ENCODE measurements around the gene LTBP1.

Gene LTBP1

DNA sequence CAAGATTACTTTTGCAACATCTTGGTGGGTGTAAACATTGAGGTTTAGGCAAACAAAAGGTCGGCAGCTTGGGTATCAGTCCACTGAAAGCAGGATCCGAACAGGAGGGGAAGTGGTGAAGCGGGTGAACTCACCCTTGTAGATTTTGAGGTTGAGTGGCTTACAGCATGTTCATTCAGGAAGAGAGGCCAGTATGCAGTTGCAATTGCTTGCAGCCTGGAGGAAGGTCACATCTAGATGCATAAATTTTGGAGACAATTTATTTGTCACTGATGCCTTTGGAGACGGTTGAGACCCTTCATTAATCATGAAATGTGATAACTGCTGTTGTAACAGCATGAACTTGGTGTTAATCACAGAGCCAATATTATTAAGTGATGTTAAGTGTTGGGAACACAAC lies 131.1 kb downstream of the LTBP1 start:
- DNase-seq (ENCODE audit: low read depth, low spot score): no peak

DNA sequence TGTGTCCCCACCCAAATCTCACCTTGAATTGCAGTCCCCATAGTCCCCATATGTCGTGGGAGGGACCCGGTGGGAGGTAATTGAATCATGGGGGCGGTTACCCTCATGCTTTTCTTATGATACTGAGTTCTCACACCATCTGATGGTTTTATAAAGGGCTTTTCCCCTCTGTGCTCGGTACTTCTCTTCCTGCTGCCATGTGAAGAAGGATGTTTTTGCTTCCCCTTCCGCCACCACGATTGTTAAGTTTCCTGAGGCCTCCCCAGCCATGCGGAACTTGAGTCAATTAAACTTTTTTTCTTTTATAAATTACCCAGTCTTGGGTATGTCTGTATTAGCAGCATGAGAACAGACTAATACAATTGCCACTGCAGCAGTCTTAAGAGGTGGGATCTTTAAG lies 134.9 kb downstream of the LTBP1 start:
- no peak for DNase-seq (ENCODE audit: low read depth, low spot score)

GRCh38 chr2:33083699-33084387 lies 137.1 kb downstream of the LTBP1 start:
- DNase-seq (ENCODE audit: low read depth, low spot score): no peak

- DNase-seq (ENCODE audit: low read depth, low spot score): no peak
Measured at GRCh38 chr2:33084433-33084832, 137.7 kb downstream of the LTBP1 start.

DNA sequence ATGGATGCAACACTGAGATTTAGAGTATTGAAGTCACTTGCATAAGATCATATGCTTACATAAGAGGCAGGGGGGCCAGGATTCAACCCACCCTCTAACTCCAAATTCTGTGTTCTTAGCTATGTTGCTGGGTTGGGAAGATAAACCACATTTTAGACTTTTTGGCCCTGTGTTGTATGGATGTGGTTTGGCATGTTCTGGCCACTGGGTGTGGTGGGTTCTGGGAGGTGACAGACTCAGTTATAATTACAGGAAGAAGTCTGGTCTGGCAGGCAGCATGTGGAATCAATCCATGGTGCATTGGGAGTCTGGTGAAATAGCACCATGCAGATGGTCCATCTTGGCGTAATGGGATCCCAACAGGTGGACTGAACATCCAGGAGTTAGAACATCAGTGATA lies 138.9 kb downstream of the LTBP1 start:
- no peak for DNase-seq (ENCODE audit: low read depth, low spot score)

DNA sequence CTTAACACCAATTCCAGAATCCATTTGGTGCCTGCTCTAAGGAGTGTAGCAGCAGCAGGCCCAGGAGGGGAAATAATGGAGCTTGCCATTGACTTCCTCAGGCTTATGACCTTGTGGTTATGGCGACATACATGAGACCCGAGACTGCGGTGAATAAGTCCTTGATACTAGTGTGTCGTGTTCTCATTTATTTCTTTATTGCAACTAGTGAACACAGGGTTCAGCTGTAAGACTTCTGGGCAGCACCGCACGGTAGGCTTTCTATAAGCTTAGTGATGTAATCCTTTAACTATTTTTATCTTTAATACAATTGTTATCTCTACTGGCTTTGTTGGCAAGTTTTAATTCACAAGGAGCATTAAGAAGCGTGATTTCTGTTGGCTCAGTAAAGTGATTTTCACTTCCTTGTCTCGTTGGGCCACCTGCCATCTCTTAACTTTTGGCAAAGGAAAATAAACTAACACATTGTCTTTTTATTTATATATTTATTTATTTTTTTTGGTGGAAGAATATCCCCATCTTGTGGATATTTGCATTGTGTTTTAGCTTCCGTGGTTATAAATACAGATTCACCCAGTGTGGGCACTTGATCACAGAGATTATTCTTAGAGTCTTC lies 139.8 kb downstream of the LTBP1 start:
- no peak for DNase-seq (ENCODE audit: low read depth, low spot score)

GRCh38 chr2:33090553-33091134 lies 143.9 kb downstream of the LTBP1 start:
- no peak for DNase-seq (ENCODE audit: low read depth, low spot score)

GRCh38 chr2:33091541-33092123 lies 144.9 kb downstream of the LTBP1 start:
- no peak for DNase-seq (ENCODE audit: low read depth, low spot score)

- DNase-seq (ENCODE audit: low read depth, low spot score): no peak
Measured at GRCh38 chr2:33093283-33093993, 146.7 kb downstream of the LTBP1 start.

DNA sequence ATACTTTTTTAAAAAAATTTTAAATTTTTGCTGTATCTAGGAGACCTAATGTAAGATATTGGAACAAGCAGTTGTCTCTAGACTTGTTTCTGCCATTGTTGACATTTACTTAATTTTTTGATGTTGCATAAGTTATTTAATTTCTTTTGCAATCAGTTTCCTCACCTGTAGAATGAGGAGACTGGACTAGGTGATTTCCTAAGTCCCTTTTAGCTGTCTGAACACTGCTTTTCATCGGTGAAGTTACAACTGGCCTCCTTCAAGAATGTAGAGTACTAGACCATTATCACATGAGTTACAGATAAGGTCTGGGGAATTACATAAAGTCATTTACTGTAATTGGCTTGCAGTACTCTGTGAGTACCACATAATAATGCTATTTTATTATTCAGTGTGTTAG lies 147.6 kb downstream of the LTBP1 start:
- DNase-seq (ENCODE audit: low read depth, low spot score): no peak

DNA sequence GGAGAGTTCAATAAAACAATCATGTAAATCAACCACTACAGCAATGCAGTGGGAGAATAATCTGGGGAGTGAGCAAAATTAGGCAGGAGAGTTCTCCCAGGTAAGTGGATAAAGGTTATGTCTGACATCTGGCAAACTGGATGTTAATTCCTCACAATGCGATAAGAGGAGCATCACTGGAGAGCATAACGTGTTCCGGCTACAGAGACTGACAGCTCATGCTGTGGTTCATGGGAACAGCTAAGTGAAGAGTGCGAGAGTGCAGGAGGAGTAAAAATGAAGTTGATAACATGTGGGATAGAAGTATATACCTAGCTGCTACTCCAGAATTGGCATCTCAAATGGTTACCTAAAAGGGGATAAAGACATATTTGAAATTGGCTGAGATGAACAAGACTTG lies 153.2 kb downstream of the LTBP1 start:
- no peak for DNase-seq (ENCODE audit: low read depth, low spot score)

DNA sequence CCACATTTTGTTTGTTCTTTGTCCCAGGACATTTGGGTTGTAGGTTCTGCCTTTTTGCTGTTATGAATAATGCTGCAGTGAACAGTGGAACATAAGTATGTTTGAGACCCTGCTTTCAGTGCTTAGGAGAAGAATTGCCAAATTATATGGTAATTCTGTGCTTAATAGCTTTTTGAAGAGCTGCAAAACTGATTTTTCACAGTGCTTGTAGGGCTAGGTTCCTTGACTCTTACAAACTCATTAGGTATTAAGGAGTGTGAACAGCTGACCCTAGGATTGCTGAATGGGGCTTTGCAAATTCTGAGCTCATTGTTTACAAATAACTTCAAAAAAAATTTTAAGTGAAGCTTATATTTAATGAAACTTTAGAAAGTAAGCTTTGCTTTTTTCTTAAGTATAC lies 154.2 kb downstream of the LTBP1 start:
- DNase-seq (ENCODE audit: low read depth, low spot score): no peak

- DNase-seq (ENCODE audit: low read depth, low spot score): no peak
Measured at GRCh38 chr2:33104052-33104623, 157.4 kb downstream of the LTBP1 start.

DNA sequence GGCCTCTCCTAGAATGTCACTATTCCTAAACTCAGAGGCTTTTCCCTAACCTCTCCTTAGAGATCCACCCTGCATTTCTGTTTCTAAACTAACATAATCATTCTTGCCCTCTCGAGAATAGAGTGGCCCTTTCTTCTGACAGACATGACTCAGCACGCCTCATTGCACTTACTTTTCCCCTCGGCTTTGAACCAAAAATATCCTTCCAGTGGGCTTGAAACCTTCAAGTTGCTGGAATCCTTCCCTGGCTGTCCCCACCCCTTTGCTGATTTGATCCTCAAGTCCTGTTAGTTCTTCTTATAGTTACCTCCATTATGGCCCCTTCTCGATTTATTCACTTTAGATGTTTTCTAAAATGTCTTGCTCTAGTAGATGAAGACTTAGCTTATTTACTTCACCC lies 158.0 kb downstream of the LTBP1 start:
- no peak for DNase-seq (ENCODE audit: low read depth, low spot score)

DNA sequence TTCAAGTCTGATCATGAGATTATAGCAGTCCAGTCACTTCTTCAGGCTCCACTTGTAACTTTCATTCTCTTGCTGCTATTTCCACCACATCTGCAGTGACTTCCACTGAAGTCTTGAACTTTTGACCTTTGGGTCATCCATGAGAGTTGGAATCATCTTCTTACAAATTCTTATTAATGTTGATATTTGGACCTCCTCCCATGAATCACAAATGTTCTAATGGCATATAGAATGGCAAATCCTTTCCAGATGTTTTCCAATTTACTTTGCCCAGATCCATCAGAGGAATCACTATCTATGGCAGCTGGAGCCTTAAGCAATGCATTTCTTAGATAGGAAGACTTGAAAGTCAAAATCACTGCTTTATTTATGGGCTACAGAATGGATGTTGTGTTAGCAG lies 159.4 kb downstream of the LTBP1 start:
- no peak for DNase-seq (ENCODE audit: low read depth, low spot score)

GRCh38 chr2:33107690-33108482 lies 161.1 kb downstream of the LTBP1 start:
- no peak for DNase-seq (ENCODE audit: low read depth, low spot score)

DNA sequence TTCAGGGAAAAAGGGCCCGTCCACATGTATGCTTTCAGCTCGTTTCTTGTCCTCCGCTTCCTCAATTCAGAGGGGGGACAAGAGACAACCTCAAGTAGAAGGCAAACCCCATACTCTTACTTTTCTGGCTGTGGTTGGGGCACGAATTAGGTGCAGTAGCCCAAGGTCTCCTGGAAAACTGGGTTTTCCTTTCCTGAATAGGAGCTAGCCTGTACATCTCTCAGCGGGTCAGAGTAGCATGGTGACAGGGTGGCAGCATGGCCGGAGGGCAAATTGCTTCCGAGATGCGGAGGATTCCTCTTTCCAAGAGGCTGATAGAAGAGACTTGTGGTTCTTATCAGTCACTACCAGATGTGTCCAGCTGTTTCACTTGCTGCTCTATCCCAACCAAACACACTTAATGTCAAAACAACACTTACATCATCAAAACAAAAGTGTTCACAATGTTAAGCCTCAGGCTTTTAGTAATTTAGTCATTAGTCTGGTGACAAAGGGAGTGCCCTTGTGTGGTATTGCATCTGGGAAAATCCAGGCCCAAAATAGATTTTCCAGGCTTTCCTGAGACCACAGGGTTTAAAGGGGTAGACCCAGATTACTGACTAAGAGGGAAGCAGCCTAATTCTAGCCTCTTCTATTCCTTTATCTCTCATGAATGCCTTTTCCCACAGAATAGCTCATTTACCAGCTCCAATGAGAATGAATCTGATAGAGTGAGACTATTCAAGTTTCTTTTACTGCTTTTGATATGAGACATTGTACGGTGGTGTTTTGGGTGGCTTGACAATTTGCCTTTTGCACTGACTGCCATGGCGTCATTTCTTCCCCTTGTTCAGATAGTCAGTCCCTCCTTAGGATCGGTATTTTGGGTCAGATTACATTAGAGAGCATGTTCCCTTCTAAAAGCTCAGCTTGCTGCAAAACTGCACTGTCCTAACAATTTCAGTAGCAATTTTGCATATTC lies 162.0 kb downstream of the LTBP1 start:
- DNase-seq (ENCODE audit: low read depth, low spot score): no peak

GRCh38 chr2:33110461-33110860 lies 163.7 kb downstream of the LTBP1 start:
- DNase-seq (ENCODE audit: low read depth, low spot score): no peak

GRCh38 chr2:33111002-33111446 lies 164.3 kb downstream of the LTBP1 start:
- DNase-seq (ENCODE audit: low read depth, low spot score): no peak

- DNase-seq (ENCODE audit: low read depth, low spot score): no peak
Measured at GRCh38 chr2:33115196-33115595, 168.4 kb downstream of the LTBP1 start.
